ENCODE data around the gene AFMID. TPM values are rescaled to one million over a fixed set of nuclear protein-coding genes. Genes with fewer than 3 reads are reported as not detected.
A peak's percentile ranks its signal among the peaks of the same experiment; 100 is the strongest.

AFMID gene
- total and polyA plus RNA-seq, 9 of the 15 experiments (the other 6 are each of a cell fraction or from before 2014, with no cell fraction given): 62.1 to 188 (median 74.4) TPM

- TF ChIP-seq DMBX1 (CRISPR knock-in tag; IDR thresholded peaks at IDR 0.05; ENCODE audit: borderline replicate concordance) (peak; percentile 45; the same call in 1 of the 2 replicates), POLR3G (IDR thresholded peaks at IDR 0.05; ENCODE audit: extremely low read depth, insufficient read length, insufficient replicate concordance) (no peak), CHD4 (IDR thresholded peaks at IDR 0.05; ENCODE audit: insufficient read depth, insufficient replicate concordance, low read depth, low read length, poor library complexity, severe bottlenecking) (no peak), ZFP1 (CRISPR knock-in tag; IDR thresholded peaks at IDR 0.05) (no peak), MYBL2 (IDR thresholded peaks at IDR 0.05; ENCODE audit: low read depth) (no peak), MYBL2 (CRISPR knock-in tag; IDR thresholded peaks at IDR 0.05; ENCODE audit: borderline replicate concordance) (no peak), SP2 (IDR thresholded peaks at IDR 0.05; ENCODE audit: extremely low read depth, low read depth, low read length, poor library complexity, severe bottlenecking) (no peak), ZNF830 (CRISPR knock-in tag; IDR thresholded peaks at IDR 0.05) (no peak), EP300 (IDR thresholded peaks at IDR 0.05; ENCODE audit: low read length) (no peak; the same call in 1 of the 2 replicates), TRIM24 (IDR thresholded peaks at IDR 0.05) (no peak), CHD1 (IDR thresholded peaks at IDR 0.05; ENCODE audit: low read length) (no peak), KLF1 (tag; IDR thresholded peaks at IDR 0.05) (no peak), NONO (IDR thresholded peaks at IDR 0.05; ENCODE audit: low read depth in 2 of 2, low read length in 1 of 2) (peak in 1 of 2 experiments; percentile 68; a peak in 1 of 4 replicates), ZNF695 (CRISPR knock-in tag; IDR thresholded peaks at IDR 0.05) (no peak), NEUROD1 (IDR thresholded peaks at IDR 0.05; ENCODE audit: borderline replicate concordance, low read depth, low read length, partially characterized antibody) (no peak), SIN3A (IDR thresholded peaks at IDR 0.05; ENCODE audit: borderline replicate concordance in 2 of 2, control insufficient read depth in 1 of 2, low read depth in 2 of 2, low read length in 2 of 2) (no peak), AFF1 (IDR thresholded peaks at IDR 0.05; ENCODE audit: low read depth in 1 of 2, partially characterized antibody in 2 of 2) (no peak), OTX1 (CRISPR knock-in tag; IDR thresholded peaks at IDR 0.05) (0 out of 2 replicates have a peak, but pooled peaks have one; percentile 44), XRCC3 (IDR thresholded peaks at IDR 0.05) (no peak), PHF8 (IDR thresholded peaks at IDR 0.05; ENCODE audit: borderline replicate concordance, low read length) (no peak), NR1H2 (CRISPR knock-in tag; IDR thresholded peaks at IDR 0.05) (no peak)
- TF ChIP-seq, protein P1, sequence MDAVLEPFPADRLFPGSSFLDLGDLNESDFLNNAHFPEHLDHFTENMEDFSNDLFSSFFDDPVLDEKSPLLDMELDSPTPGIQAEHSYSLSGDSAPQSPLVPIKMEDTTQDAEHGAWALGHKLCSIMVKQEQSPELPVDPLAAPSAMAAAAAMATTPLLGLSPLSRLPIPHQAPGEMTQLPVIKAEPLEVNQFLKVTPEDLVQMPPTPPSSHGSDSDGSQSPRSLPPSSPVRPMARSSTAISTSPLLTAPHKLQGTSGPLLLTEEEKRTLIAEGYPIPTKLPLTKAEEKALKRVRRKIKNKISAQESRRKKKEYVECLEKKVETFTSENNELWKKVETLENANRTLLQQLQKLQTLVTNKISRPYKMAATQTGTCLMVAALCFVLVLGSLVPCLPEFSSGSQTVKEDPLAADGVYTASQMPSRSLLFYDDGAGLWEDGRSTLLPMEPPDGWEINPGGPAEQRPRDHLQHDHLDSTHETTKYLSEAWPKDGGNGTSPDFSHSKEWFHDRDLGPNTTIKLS (IDR thresholded peaks at IDR 0.05; ENCODE audit: borderline replicate concordance, low read depth): no peak
Observed at GRCh38 chr17:78250891-78251772, 64.0 kb downstream of the AFMID start (continued).
